Suprapubic skin (tissue), 4 donors: ENCODE measurements around the gene NPW. TPM values are rescaled to one million over a fixed set of nuclear protein-coding genes. Genes with fewer than 3 reads are reported as not detected.

Source experiments
- DNase-seq, 2 donors: peaks; one replicate each; pipeline ENCODE4 v3.0.0-alpha.2; 2019; ENCODE audit warnings: low spot score in 2 of 2
- H3K27ac ChIP-seq: fragments of 200-600 bp; sonication (generic); one replicate; pipeline ENCODE4 v1.5.1; 2019
- H3K27me3 ChIP-seq: fragments of 200-600 bp; sonication (generic); one replicate; pipeline ENCODE4 v1.5.1; 2019
- H3K36me3 ChIP-seq: fragments of 200-600 bp; sonication (generic); one replicate; pipeline ENCODE4 v1.5.1; 2019
- H3K4me1 ChIP-seq: fragments of 200-600 bp; sonication (generic); one replicate; pipeline ENCODE4 v1.5.1; 2019
- H3K4me3 ChIP-seq: fragments of 200-600 bp; sonication (generic); one replicate; pipeline ENCODE4 v1.5.1; 2019; ENCODE audit warnings: mild to moderate bottlenecking
- H3K9me3 ChIP-seq: fragments of 200-600 bp; sonication (generic); one replicate; pipeline ENCODE4 v1.5.1; 2019
- CTCF ChIP-seq, 2 donors: fragments of 200-600 bp in 1 of 2; fragments of 450-650 bp in 1 of 2; sonication (generic) in 1 of 2; IDR thresholded peaks; one replicate each; pipeline ENCODE4 v1.5.1; 2016 to 2019; ENCODE audit warnings: antibody characterized with exemption in 2 of 2, mild to moderate bottlenecking in 1 of 2, moderate library complexity in 1 of 2
- EP300 ChIP-seq: sonication (generic); formaldehyde crosslinking; IDR thresholded peaks from one replicate; pipeline ENCODE4 v1.6.1; 2017; ENCODE audit warnings: antibody characterized with exemption
- POLR2A ChIP-seq, 2 donors: fragments of 450-650 bp; IDR thresholded peaks; one replicate each; pipeline ENCODE4 v1.6.1; 2017; ENCODE audit warnings: antibody characterized with exemption in 2 of 2, mild to moderate bottlenecking in 2 of 2, moderate library complexity in 2 of 2
- POLR2AphosphoS5 ChIP-seq, 3 donors: sonication (generic); formaldehyde crosslinking; IDR thresholded peaks; one replicate each; pipeline ENCODE4 v1.6.1; 2017; ENCODE audit warnings: antibody characterized with exemption in 3 of 3
- WGBS: methylation state at CpG from one replicate; pipeline ENCODE4 v1.1.5; 2018; 5-methylcytosine and 5-hydroxymethylcytosine counted together
- total RNA-seq, 4 donors: library from RNA; depleted of rRNA; stranded (reverse); fragments of >200 nt; gene quantifications; one replicate each; pipeline ENCODE4 v1.1.0, GENCODE V29; 2016

Gene NPW
- total RNA-seq, 4 donors from 2014 or later, result 0.65 to 5.6 (median 3.0) TPM; not detected in 1

- no peaks in the 10 kb centered on the region for H3K27me3 ChIP-seq
- H3K9me3 ChIP-seq, result no peaks in the 10 kb centered on the region
- no peak for TF ChIP-seq EP300
- peak overlapping the region; percentile 64 for H3K27ac ChIP-seq
- 64% methylated on average over 24 of the region's 41 CpGs for WGBS
- H3K4me1 ChIP-seq, result peaks cover 83% of the 10 kb centered on the region
- peak in 1 of 2 donors; percentile 72 for DNase-seq
- no peak overlapping the region for H3K4me3 ChIP-seq
- peaks cover 9% of the 10 kb centered on the region for H3K36me3 ChIP-seq
These were observed 19.0 kb downstream of the NPW start for GRCh38 chr16:2038382-2039231.

- Histone ChIP-seq H3K36me3 (peaks cover 9% of the 10 kb centered on the region), H3K9me3 (no peaks in the 10 kb centered on the region), H3K27me3 (no peaks in the 10 kb centered on the region), H3K27ac (peak overlapping the region; percentile 64), H3K4me3 (peak overlapping the region; percentile 7), H3K4me1 (peaks cover 84% of the 10 kb centered on the region)
- peak in 1 of 2 donors; percentile 79 for DNase-seq
- 44% methylated on average over 17 of the region's 29 CpGs for WGBS
- TF ChIP-seq CTCF (IDR thresholded peaks at IDR 0.05), result no peak
- no peak for TF ChIP-seq POLR2A (IDR thresholded peaks at IDR 0.05)
- TF ChIP-seq POLR2AphosphoS5 (IDR thresholded peaks at IDR 0.05), result no peak
- TF ChIP-seq EP300, result no peak
These were observed 19.9 kb downstream of the NPW start for GRCh38 chr16:2039274-2040031.

- H3K27ac ChIP-seq, result peak overlapping the region; percentile 64
- H3K9me3 ChIP-seq, result no peaks in the 10 kb centered on the region
- H3K27me3 ChIP-seq, result no peaks in the 10 kb centered on the region
- no peak overlapping the region for H3K4me3 ChIP-seq
- H3K4me1 ChIP-seq, result peaks cover 81% of the 10 kb centered on the region
- 89% methylated on average over 9 of the region's 24 CpGs for WGBS
- peak in 1 of 2 donors; percentile 70 for DNase-seq
- peaks cover 9% of the 10 kb centered on the region for H3K36me3 ChIP-seq
- TF ChIP-seq POLR2A (IDR thresholded peaks at IDR 0.05), result no peak
- no peak for TF ChIP-seq POLR2AphosphoS5 (IDR thresholded peaks at IDR 0.05)
- TF ChIP-seq EP300, result no peak
- no peak for TF ChIP-seq CTCF (IDR thresholded peaks at IDR 0.05)
These were observed 20.6 kb downstream of the NPW start for GRCh38 chr16:2040041-2040786.

GRCh38 chr16:2040787-2041522 is 21.4 kb downstream of the NPW start:
- Histone ChIP-seq H3K9me3 (no peaks in the 10 kb centered on the region), H3K27ac (no peak overlapping the region), H3K4me3 (no peak overlapping the region), H3K27me3 (no peaks in the 10 kb centered on the region), H3K4me1 (peaks cover 75% of the 10 kb centered on the region), H3K36me3 (peaks cover 9% of the 10 kb centered on the region)
- peak in 1 of 2 donors; percentile 60 for DNase-seq
- 94% methylated on average over 7 of the region's 20 CpGs for WGBS
- TF ChIP-seq EP300, result no peak
- no peak for TF ChIP-seq POLR2A (IDR thresholded peaks at IDR 0.05)
- no peak for TF ChIP-seq CTCF (IDR thresholded peaks at IDR 0.05)
- no peak for TF ChIP-seq POLR2AphosphoS5 (IDR thresholded peaks at IDR 0.05)
